Nephron progenitor cell (in vitro differentiated cells): ENCODE measurements around the gene FSTL4.
A peak's percentile ranks its signal among the peaks of the same experiment; 100 is the strongest.

Experiments used
- DNase-seq: peaks from one replicate; pipeline ENCODE4 v3.0.0; 2021
- H3K27ac Mint-ChIP-seq: 2 replicates; pipeline ENCODE4 v1.8.0; 2021; ENCODE audit warnings: mild to moderate bottlenecking, moderate library complexity, mixed read lengths
- H3K27me3 Mint-ChIP-seq: 2 replicates; pipeline ENCODE4 v1.8.0; 2021; ENCODE audit warnings: mild to moderate bottlenecking, low read depth, mixed read lengths; ENCODE audit not compliant: poor library complexity
- H3K36me3 Mint-ChIP-seq: 2 replicates; pipeline ENCODE4 v1.8.0; 2021; ENCODE audit warnings: low read depth, mixed read lengths
- H3K4me1 Mint-ChIP-seq: 2 replicates; pipeline ENCODE4 v1.8.0; 2021; ENCODE audit warnings: mixed read lengths
- H3K4me3 Mint-ChIP-seq: 2 replicates; pipeline ENCODE4 v1.8.0; 2021; ENCODE audit warnings: mild to moderate bottlenecking, moderate library complexity, mixed read lengths
- H3K9me3 Mint-ChIP-seq: 2 replicates; pipeline ENCODE4 v1.8.0; 2021; ENCODE audit warnings: mild to moderate bottlenecking, moderate library complexity, mixed read lengths
- TF ChIP-seq, protein P1 (sequence below): fragments of 200-600 bp; sonication (generic); IDR thresholded peaks from 2 replicates; pipeline ENCODE4 v1.5.0; 2021; ENCODE audit warnings: antibody characterized with exemption

The FSTL4 gene

GRCh38 chr5:133480866-133481265 is 131.5 kb downstream of the FSTL4 start:
- TF ChIP-seq, protein P1, sequence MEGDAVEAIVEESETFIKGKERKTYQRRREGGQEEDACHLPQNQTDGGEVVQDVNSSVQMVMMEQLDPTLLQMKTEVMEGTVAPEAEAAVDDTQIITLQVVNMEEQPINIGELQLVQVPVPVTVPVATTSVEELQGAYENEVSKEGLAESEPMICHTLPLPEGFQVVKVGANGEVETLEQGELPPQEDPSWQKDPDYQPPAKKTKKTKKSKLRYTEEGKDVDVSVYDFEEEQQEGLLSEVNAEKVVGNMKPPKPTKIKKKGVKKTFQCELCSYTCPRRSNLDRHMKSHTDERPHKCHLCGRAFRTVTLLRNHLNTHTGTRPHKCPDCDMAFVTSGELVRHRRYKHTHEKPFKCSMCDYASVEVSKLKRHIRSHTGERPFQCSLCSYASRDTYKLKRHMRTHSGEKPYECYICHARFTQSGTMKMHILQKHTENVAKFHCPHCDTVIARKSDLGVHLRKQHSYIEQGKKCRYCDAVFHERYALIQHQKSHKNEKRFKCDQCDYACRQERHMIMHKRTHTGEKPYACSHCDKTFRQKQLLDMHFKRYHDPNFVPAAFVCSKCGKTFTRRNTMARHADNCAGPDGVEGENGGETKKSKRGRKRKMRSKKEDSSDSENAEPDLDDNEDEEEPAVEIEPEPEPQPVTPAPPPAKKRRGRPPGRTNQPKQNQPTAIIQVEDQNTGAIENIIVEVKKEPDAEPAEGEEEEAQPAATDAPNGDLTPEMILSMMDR, result no peak
- Mint-ChIP-seq H3K36me3 (no peaks in the 10 kb centered on the region), H3K27me3 (peaks cover 15% of the 10 kb centered on the region)

DNA sequence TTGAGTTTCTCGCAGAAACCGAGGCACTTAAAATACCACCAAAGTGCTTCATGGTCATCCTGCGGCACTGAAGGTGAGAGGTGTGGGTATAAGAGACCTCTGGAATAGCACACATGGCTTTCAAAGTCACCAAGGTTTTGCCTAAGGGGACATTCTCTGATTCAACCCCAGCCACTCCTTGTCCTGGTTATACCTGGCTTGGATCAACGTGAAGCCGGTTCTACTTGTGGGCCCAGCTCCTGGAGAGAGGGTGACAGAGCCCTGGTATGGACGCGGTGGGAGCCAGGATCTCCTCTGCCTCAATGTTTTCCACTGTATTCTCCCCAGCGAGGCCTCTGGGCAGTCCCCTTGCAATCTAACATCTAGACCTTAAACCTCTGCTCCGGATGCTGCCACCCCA is 132.0 kb downstream of the FSTL4 start:
- no peaks in the 10 kb centered on the region for H3K36me3 Mint-ChIP-seq
- peaks cover 17% of the 10 kb centered on the region for H3K9me3 Mint-ChIP-seq
- no peak for DNase-seq
- H3K27me3 Mint-ChIP-seq, result peaks cover 20% of the 10 kb centered on the region
- TF ChIP-seq, protein P1, result no peak
- H3K4me1 Mint-ChIP-seq, result peaks cover 7% of the 10 kb centered on the region
- no peak overlapping the region for H3K27ac Mint-ChIP-seq
- H3K4me3 Mint-ChIP-seq, result no peak overlapping the region

More at GRCh38 chr5:133480866-133481265, 131.5 kb downstream of the FSTL4 start:
- Mint-ChIP-seq H3K4me3 (no peak overlapping the region), H3K9me3 (peaks cover 17% of the 10 kb centered on the region), H3K4me1 (peaks cover 3% of the 10 kb centered on the region), H3K27ac (no peak overlapping the region)
- no peak for DNase-seq

- H3K36me3 Mint-ChIP-seq, result no peaks in the 10 kb centered on the region
- no peak for DNase-seq
- H3K4me1 Mint-ChIP-seq, result peaks cover 26% of the 10 kb centered on the region
- H3K27ac Mint-ChIP-seq, result no peak overlapping the region
- peaks cover 11% of the 10 kb centered on the region for H3K9me3 Mint-ChIP-seq
- H3K4me3 Mint-ChIP-seq, result no peak overlapping the region
- H3K27me3 Mint-ChIP-seq, result peaks cover 17% of the 10 kb centered on the region
- TF ChIP-seq, protein P1, result no peak
Measured at GRCh38 chr5:133478199-133478985, 133.9 kb downstream of the FSTL4 start.

- Mint-ChIP-seq H3K27ac (no peak overlapping the region), H3K27me3 (peaks cover 23% of the 10 kb centered on the region), H3K9me3 (no peaks in the 10 kb centered on the region), H3K4me3 (no peak overlapping the region), H3K36me3 (no peaks in the 10 kb centered on the region), H3K4me1 (peaks cover 32% of the 10 kb centered on the region)
- TF ChIP-seq, protein P1, result no peak
- DNase-seq, result no peak
Measured at GRCh38 chr5:133475986-133476385, 136.4 kb downstream of the FSTL4 start.

DNA sequence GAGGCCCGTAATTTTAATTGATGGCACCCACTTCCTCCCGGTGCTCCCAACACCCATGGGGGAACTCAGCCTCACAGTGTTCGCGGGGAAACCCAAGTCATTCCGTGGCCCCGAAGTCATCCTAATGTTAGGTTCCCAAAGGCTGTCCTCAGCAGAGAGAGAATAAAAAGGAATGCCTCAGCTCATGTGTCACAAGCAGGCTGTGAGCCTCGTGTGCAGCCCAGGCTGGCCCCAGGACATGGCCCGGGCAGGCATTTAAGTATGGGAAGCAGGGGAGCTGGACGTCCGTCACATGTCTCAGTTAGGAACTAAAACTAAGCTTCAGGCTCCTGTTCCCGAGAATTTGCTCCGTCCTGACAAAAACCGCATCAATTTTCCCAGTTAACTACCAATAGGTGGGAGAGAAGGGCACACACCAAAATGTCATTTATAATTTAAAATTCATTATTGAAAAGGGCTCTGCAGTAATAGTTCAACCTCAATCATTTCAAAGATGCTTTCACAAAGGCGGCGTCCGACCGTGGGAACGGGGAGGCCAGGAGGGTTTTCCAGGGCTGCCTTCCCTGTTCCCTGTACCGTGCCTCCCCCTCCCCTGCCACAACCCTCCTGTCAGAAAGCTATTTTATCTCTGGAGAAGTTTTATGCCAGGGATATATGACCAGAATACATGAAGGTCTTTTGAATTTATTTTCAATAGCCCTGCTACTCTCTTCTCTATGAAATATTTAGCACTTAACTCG is 137.3 kb downstream of the FSTL4 start:
- DNase-seq, result peak; percentile 19
- no peak overlapping the region for H3K4me3 Mint-ChIP-seq
- H3K4me1 Mint-ChIP-seq, result peaks cover 32% of the 10 kb centered on the region
- no peaks in the 10 kb centered on the region for H3K36me3 Mint-ChIP-seq
- H3K27me3 Mint-ChIP-seq, result peaks cover 25% of the 10 kb centered on the region
- H3K27ac Mint-ChIP-seq, result no peak overlapping the region
- H3K9me3 Mint-ChIP-seq, result no peaks in the 10 kb centered on the region
- TF ChIP-seq, protein P1, result no peak
